OCI-LY1 (cell line): Measurements from ENCODE around the gene SRPRB.

ENCODE experiments used
- H2AFZ ChIP-seq: fragments of 200-600 bp; sonication (generic), shearing (Covaris generic); 2 replicates; pipeline ENCODE4 v1.6.0; 2014; ENCODE audit warnings: antibody characterized with exemption, mild to moderate bottlenecking, low read length
- H3F3A ChIP-seq: fragments of 200-600 bp; sonication (generic), shearing (Covaris generic); 2 replicates; pipeline ENCODE4 v1.6.0; 2014; ENCODE audit warnings: mild to moderate bottlenecking, antibody characterized with exemption, low read length, moderate library complexity; ENCODE audit not compliant: insufficient read depth
- H3K27ac ChIP-seq: fragments of 200-600 bp; sonication (generic); 2 replicates; pipeline ENCODE4 v1.5.1; 2014; ENCODE audit warnings: low read length, mixed run types, mild to moderate bottlenecking, low read depth; ENCODE audit not compliant: poor library complexity, severe bottlenecking
- H3K27me3 ChIP-seq: fragments of 200-600 bp; sonication (generic); 2 replicates; pipeline ENCODE4 v1.6.0; 2014; ENCODE audit warnings: antibody characterized with exemption, mild to moderate bottlenecking, low read length, moderate library complexity; ENCODE audit not compliant: insufficient read depth
- H3K36me3 ChIP-seq: fragments of 200-600 bp; sonication (generic); 2 replicates; pipeline ENCODE4 v1.6.1; 2014; ENCODE audit warnings: mild to moderate bottlenecking, antibody characterized with exemption, low read length, moderate library complexity, mixed read lengths; ENCODE audit not compliant: insufficient read depth
- H3K4me1 ChIP-seq: fragments of 200-600 bp; sonication (generic); 2 replicates; pipeline ENCODE4 v1.5.1; 2014; ENCODE audit warnings: mild to moderate bottlenecking, low read length, moderate library complexity; ENCODE audit not compliant: insufficient read depth, severe bottlenecking
- H3K4me2 ChIP-seq: fragments of 200-600 bp; sonication (generic), shearing (Covaris generic); 2 replicates; pipeline ENCODE4 v1.6.1; 2014; ENCODE audit warnings: low read length
- H3K4me3 ChIP-seq: fragments of 200-600 bp; sonication (generic); 2 replicates; pipeline ENCODE4 v1.5.1; 2014; ENCODE audit warnings: low read length, low read depth, mild to moderate bottlenecking, mixed read lengths; ENCODE audit not compliant: poor library complexity, severe bottlenecking
- H3K79me2 ChIP-seq: fragments of 200-600 bp; shearing (Covaris generic); 2 replicates; pipeline ENCODE4 v1.6.1; 2016; ENCODE audit warnings: mixed run types, low read length, mixed read lengths; ENCODE audit not compliant: insufficient read depth
- H3K9ac ChIP-seq: fragments of 200-600 bp; sonication (generic), shearing (Covaris generic); 2 replicates; pipeline ENCODE4 v1.6.1; 2014; ENCODE audit warnings: mild to moderate bottlenecking, low read length, mixed read lengths
- H3K9me2 ChIP-seq: fragments of 200-600 bp; sonication (generic), shearing (Covaris generic); 2 replicates; pipeline ENCODE4 v1.6.1; 2014; ENCODE audit warnings: low read depth, mild to moderate bottlenecking, low read length, mixed read lengths
- H3K9me3 ChIP-seq: fragments of 200-600 bp; shearing (Covaris generic); 2 replicates; pipeline ENCODE4 v1.6.1; 2014; ENCODE audit warnings: low read length, mixed read lengths
- H4K20me1 ChIP-seq: fragments of 200-600 bp; sonication (generic), shearing (Covaris generic); 2 replicates; pipeline ENCODE4 v1.6.0; 2016; ENCODE audit warnings: mild to moderate bottlenecking, low read length; ENCODE audit not compliant: insufficient read depth
- EZH2 ChIP-seq: fragments of 200-600 bp; sonication (generic), shearing (Covaris generic); IDR thresholded peaks from 2 replicates; pipeline ENCODE4 v1.8.0; 2017; ENCODE audit warnings: borderline replicate concordance, mixed run types, mild to moderate bottlenecking, antibody characterized with exemption, low read length, moderate library complexity, mixed read lengths
- TF ChIP-seq, protein P1 (sequence below): fragments of 200-600 bp; sonication (generic), shearing (Covaris generic); IDR thresholded peaks from 2 replicates; pipeline ENCODE4 v1.5.1; 2017; ENCODE audit warnings: mild to moderate bottlenecking, antibody characterized with exemption, low read length, moderate library complexity, mixed read lengths

The SRPRB gene

DNA sequence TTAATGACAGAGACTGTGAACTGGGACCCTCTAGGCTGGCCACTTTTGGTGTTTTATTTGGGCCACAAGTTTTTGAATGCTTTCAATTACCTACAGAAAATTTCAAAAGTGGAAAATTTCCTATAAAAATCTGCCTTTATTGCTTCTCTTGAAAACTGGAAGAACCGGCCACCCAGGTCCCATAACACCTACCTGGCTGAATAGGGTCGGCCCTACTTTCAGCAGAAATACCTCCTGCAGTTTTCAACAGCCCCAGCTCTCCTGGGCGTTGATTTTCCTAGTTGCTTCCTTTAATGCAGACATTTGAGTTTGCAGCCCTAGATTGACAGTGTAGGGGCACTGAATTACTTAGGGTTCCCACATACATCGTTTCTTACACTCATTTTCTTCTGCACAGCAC lies 719 bp upstream of the SRPRB start:
- peaks cover 26% of the 10 kb centered on the region for H3K36me3 ChIP-seq
- no peaks in the 10 kb centered on the region for H3K27me3 ChIP-seq
- H3K4me1 ChIP-seq = peaks cover 20% of the 10 kb centered on the region
- TF ChIP-seq, protein P1, sequence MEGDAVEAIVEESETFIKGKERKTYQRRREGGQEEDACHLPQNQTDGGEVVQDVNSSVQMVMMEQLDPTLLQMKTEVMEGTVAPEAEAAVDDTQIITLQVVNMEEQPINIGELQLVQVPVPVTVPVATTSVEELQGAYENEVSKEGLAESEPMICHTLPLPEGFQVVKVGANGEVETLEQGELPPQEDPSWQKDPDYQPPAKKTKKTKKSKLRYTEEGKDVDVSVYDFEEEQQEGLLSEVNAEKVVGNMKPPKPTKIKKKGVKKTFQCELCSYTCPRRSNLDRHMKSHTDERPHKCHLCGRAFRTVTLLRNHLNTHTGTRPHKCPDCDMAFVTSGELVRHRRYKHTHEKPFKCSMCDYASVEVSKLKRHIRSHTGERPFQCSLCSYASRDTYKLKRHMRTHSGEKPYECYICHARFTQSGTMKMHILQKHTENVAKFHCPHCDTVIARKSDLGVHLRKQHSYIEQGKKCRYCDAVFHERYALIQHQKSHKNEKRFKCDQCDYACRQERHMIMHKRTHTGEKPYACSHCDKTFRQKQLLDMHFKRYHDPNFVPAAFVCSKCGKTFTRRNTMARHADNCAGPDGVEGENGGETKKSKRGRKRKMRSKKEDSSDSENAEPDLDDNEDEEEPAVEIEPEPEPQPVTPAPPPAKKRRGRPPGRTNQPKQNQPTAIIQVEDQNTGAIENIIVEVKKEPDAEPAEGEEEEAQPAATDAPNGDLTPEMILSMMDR = no peak
- no peak for TF ChIP-seq EZH2
- H4K20me1 ChIP-seq = no peaks in the 10 kb centered on the region
- no peaks in the 10 kb centered on the region for H3K9me3 ChIP-seq
- H3K4me3 ChIP-seq = peak overlapping the region; percentile 70
- H3K9me2 ChIP-seq = no peaks in the 10 kb centered on the region
- H3K9ac ChIP-seq = peak overlapping the region; percentile 18; the same call in 1 of the 2 replicates
- H3F3A ChIP-seq = no peaks in the 10 kb centered on the region
- H3K27ac ChIP-seq = no peak overlapping the region
- peak overlapping the region; percentile 91 for H2AFZ ChIP-seq
- peak overlapping the region; percentile 78 for H3K4me2 ChIP-seq
- peaks cover 15% of the 10 kb centered on the region for H3K79me2 ChIP-seq

DNA sequence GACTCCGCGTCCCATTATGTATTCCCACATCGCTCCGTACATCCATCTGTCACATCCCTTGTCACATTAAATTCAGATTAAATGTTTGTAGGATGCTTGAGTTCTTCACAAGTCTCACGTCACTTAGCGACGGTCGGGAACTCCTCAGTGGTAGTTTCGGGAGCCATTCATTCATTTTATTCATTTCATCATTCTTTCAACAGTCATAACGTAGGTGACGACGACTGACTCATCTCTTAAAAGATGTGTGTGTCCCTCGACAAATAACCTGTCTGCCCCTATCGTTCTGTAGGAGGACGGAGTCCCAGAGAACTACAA lies 272 bp upstream of the SRPRB start:
- H3K27ac ChIP-seq = no peak overlapping the region
- no peaks in the 10 kb centered on the region for H3K9me3 ChIP-seq
- H3K9me2 ChIP-seq = no peaks in the 10 kb centered on the region
- peaks cover 15% of the 10 kb centered on the region for H3K79me2 ChIP-seq
- H2AFZ ChIP-seq = peak overlapping the region; percentile 91
- H3K4me1 ChIP-seq = peaks cover 20% of the 10 kb centered on the region
- H3K4me2 ChIP-seq = peak overlapping the region; percentile 78
- no peaks in the 10 kb centered on the region for H3K27me3 ChIP-seq
- H4K20me1 ChIP-seq = no peaks in the 10 kb centered on the region
- H3K4me3 ChIP-seq = peak overlapping the region; percentile 70
- peak overlapping the region; percentile 18; the same call in 1 of the 2 replicates for H3K9ac ChIP-seq
- H3F3A ChIP-seq = no peaks in the 10 kb centered on the region
- TF ChIP-seq, protein P1 = no peak
- no peak for TF ChIP-seq EZH2
- peaks cover 30% of the 10 kb centered on the region for H3K36me3 ChIP-seq

DNA sequence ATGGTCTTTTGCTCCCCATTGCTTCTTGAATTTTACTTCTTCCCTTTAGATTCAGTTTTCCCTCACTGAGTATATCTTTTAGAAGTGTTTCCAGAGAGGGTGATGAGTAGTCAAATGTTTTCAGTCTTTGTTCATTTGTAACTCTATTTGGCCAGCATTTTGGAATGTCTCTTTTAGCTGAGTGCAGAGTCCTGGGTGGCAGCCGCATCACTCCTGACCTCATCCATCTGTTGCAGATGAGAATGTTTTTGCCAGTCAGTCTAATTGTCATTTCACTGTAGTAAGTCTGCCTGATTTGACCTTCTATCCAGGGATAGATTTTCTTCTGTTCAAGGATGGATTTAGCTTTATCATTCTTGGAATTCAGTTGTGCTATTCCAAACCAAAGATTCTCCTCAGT lies 7.3 kb downstream of the SRPRB start:
- Histone ChIP-seq H3F3A (no peaks in the 10 kb centered on the region), H3K9me3 (no peaks in the 10 kb centered on the region), H3K4me3 (no peak overlapping the region), H4K20me1 (no peaks in the 10 kb centered on the region), H3K36me3 (peaks cover 94% of the 10 kb centered on the region), H3K4me2 (no peak overlapping the region), H3K9ac (no peak overlapping the region), H3K9me2 (no peaks in the 10 kb centered on the region), H3K4me1 (no peaks in the 10 kb centered on the region), H3K79me2 (no peaks in the 10 kb centered on the region), H3K27me3 (no peaks in the 10 kb centered on the region), H2AFZ (no peak overlapping the region), H3K27ac (no peak overlapping the region)
- TF ChIP-seq EZH2 = no peak
- TF ChIP-seq, protein P1 = no peak
